PC-3 (cell line): Measurements from ENCODE around the gene KTI12.
"Not testable (repeated sequence)": the region's sequence is repeated elsewhere in the genome, so short reads cannot be mapped to it uniquely, and the experiment has no call there.

Experiments used
- EZH2 ChIP-seq: fragments of 300-600 bp; sonication (generic); IDR thresholded peaks from one replicate; pipeline ENCODE4 v1.6.1; 2017; ENCODE audit warnings: antibody characterized with exemption, mild to moderate bottlenecking, low read length; ENCODE audit not compliant: unreplicated experiment
- EZH2phosphoT487 ChIP-seq: fragments of 300-600 bp; sonication (generic); IDR thresholded peaks from 2 replicates; pipeline ENCODE4 v1.6.1; 2018; ENCODE audit warnings: mild to moderate bottlenecking, antibody characterized with exemption, low read length, borderline replicate concordance
- TF ChIP-seq, protein P1 (sequence below): fragments of 300-600 bp; sonication (generic); conservative IDR thresholded peaks from 2 replicates; pipeline ENCODE4 v1.5.1; 2017; ENCODE audit warnings: antibody characterized with exemption, low read depth, mild to moderate bottlenecking, low read length

DNA sequence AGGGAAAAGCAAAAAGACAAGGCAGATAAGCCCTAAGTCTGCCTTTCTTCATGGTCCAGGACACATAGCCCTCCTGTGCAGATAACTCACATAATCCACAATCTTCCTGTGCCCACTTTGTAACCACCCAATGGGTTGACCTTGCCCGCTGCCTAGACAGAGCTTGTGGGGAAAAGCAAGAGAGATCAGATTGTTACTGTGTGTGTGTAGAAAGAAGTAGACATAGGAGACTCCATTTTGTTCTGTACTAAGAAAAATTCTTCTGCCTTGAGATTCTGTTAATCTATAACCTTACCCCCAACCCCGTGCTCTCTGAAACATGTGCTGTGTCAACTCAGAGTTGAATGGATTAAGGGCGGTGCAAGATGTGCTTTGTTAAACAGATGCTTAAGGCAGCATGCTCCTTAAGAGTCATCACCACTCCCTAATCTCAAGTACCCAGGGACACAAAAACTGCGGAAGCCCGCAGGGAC lies 27.5 kb downstream of the KTI12 start:
- TF ChIP-seq, protein P1, sequence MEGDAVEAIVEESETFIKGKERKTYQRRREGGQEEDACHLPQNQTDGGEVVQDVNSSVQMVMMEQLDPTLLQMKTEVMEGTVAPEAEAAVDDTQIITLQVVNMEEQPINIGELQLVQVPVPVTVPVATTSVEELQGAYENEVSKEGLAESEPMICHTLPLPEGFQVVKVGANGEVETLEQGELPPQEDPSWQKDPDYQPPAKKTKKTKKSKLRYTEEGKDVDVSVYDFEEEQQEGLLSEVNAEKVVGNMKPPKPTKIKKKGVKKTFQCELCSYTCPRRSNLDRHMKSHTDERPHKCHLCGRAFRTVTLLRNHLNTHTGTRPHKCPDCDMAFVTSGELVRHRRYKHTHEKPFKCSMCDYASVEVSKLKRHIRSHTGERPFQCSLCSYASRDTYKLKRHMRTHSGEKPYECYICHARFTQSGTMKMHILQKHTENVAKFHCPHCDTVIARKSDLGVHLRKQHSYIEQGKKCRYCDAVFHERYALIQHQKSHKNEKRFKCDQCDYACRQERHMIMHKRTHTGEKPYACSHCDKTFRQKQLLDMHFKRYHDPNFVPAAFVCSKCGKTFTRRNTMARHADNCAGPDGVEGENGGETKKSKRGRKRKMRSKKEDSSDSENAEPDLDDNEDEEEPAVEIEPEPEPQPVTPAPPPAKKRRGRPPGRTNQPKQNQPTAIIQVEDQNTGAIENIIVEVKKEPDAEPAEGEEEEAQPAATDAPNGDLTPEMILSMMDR, result not testable (repeated sequence)
- TF ChIP-seq EZH2, EZH2phosphoT487: not testable (repeated sequence)
